Panc1 (cell line): ENCODE measurements around the gene APLP2. TPM values are rescaled to one million over a fixed set of nuclear protein-coding genes. Genes with fewer than 3 reads are reported as not detected.
A peak's percentile ranks its signal among the peaks of the same experiment; 100 is the strongest.

Experiments used
- ATAC-seq: fragments of 200-7000 bp; cut with Tn5 transposase; 2 replicates; pipeline ENCODE4 v1.9.1; 2020; ENCODE audit warnings: mild to moderate bottlenecking, moderate library complexity
- BruUV-seq: library from RNA; stranded (reverse); fragments of 400-500 nt; replicated peaks from 2 replicates; lab custom pipeline; 2021; lab: Mats Ljungman, UMichigan
- CTCF ChIA-PET: fragments of 300-600 bp; sonication (Branson Sonifier 250); formaldehyde crosslinking; loops from one replicate; lab custom pipeline; 2022; ENCODE audit warnings: antibody characterized with exemption; lab: Charles Lee
- POLR2A ChIA-PET: fragments of 300-600 bp; sonication (Branson Sonifier 250); formaldehyde crosslinking; loops from one replicate; lab custom pipeline; 2022; ENCODE audit warnings: antibody characterized with exemption; lab: Charles Lee
- DNase-seq: peaks from one replicate; pipeline ENCODE4 v3.0.0-alpha.2; 2010; ENCODE audit warnings: low read depth, low spot score
- H3K27ac ChIP-seq: 2 replicates; pipeline ENCODE4 v1.5.1; 2011; ENCODE audit warnings: mild to moderate bottlenecking, low read length, inconsistent platforms
- H3K27me3 ChIP-seq: fragments of 200-500 bp; sonication (Bioruptor generic); 2 replicates; pipeline ENCODE4 v1.6.0; 2014; ENCODE audit warnings: low read length, inconsistent platforms; ENCODE audit not compliant: control insufficient read depth, insufficient read depth
- H3K36me3 ChIP-seq: fragments of 200-500 bp; sonication (Bioruptor generic); 2 replicates; pipeline ENCODE4 v1.5.1; 2014; ENCODE audit warnings: inconsistent platforms, mild to moderate bottlenecking, low read length, moderate library complexity; ENCODE audit not compliant: control insufficient read depth, insufficient read depth
- H3K4me1 ChIP-seq: 2 replicates; pipeline ENCODE4 v1.5.1; 2011; ENCODE audit warnings: inconsistent platforms, mild to moderate bottlenecking, low read length, moderate library complexity; ENCODE audit not compliant: control insufficient read depth, insufficient read depth
- H3K4me3 ChIP-seq, 2 experiments: 2 replicates each; pipeline ENCODE4 v1.5.1; 2011 to 2012; ENCODE audit warnings: low read depth in 2 of 2, low read length in 2 of 2, mild to moderate bottlenecking in 2 of 2, inconsistent platforms in 1 of 2, moderate library complexity in 1 of 2
- H3K9me3 ChIP-seq: fragments of 200-500 bp; sonication (Bioruptor generic); 2 replicates; pipeline ENCODE4 v1.5.1; 2014; ENCODE audit warnings: low read depth, mild to moderate bottlenecking, inconsistent platforms, low read length, moderate library complexity; ENCODE audit not compliant: control insufficient read depth, insufficient read depth
- POLR2AphosphoS5 ChIP-seq: IDR thresholded peaks from 2 replicates; pipeline ENCODE4 v1.6.1; 2012; ENCODE audit warnings: mild to moderate bottlenecking, low read depth, low read length, moderate library complexity
- SIN3A ChIP-seq: IDR thresholded peaks from 2 replicates; pipeline ENCODE4 v1.6.1; 2012; ENCODE audit warnings: low read depth, mild to moderate bottlenecking, low read length, moderate library complexity, borderline replicate concordance; ENCODE audit not compliant: insufficient read depth
- TCF7L2 ChIP-seq: IDR thresholded peaks from 2 replicates; pipeline ENCODE4 v1.6.1; 2011; ENCODE audit warnings: mild to moderate bottlenecking, low read depth, low read length, inconsistent platforms
- in situ Hi-C: cut with HindIII; loops from 2 replicates; pipeline ENCODE4 v1.10.0; 2016; ENCODE audit warnings: low sequenced_read_pairs, low pct_unique_long_range_greater_than_20kb
- intact Hi-C: fragments of 100-400 bp; cut with micrococcal nuclease; formaldehyde crosslinking; loops from one replicate; pipeline ENCODE4 v1.10.0; 2022; ENCODE audit not compliant: unreplicated experiment
- total RNA-seq: library from RNA; stranded (reverse); gene quantifications from one replicate; pipeline ENCODE4 v1.2.1, GENCODE V29; 2021; ENCODE audit not compliant: unreplicated experiment
- TF ChIP-seq, protein P1 (sequence below): fragments of 450-650 bp; IDR thresholded peaks from 2 replicates; pipeline ENCODE4 v1.5.1; 2017; ENCODE audit warnings: mild to moderate bottlenecking
- TF ChIP-seq, protein P2 (sequence below), 2 experiments: IDR thresholded peaks; 2 replicates each; pipeline ENCODE4 v1.6.1; 2011 to 2012; ENCODE audit warnings: low read depth in 2 of 2, control low read depth in 1 of 2, low read length in 1 of 2, mild to moderate bottlenecking in 1 of 2, moderate library complexity in 1 of 2; ENCODE audit not compliant: insufficient read depth in 1 of 2

The APLP2 gene
- total RNA-seq, 1 experiment from 2014 or later: 589 TPM

DNA sequence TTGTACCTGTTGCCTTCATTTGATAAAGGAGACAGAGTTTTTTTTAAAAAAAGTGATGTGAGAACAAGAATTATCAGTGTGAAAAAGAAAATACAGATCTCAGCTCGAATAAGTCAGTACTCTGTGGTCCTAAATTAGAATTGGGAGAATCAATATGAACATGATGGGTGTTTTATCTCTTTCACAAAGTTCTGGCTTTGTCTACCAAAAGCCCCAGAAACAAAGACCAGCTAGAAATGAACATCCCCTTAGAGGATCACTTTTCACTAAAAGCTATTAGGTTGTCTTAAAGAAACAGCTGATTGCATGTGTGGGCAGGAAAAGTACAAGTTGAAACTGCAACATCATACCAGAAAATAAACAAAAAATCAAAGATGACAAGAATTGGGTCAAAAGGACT is 81.5 kb downstream of the APLP2 start:
- Histone ChIP-seq H3K9me3 (no peaks in the 10 kb centered on the region), H3K4me1 (peaks cover 6% of the 10 kb centered on the region), H3K4me3 (no peak overlapping the region), H3K36me3 (no peaks in the 10 kb centered on the region), H3K27ac (no peak overlapping the region), H3K27me3 (no peaks in the 10 kb centered on the region)
- BruUV-seq: TSS peak; percentile 37
- ChIA-PET POLR2A (no interaction called here), CTCF (no interaction called here)
- DNase-seq: no peak
- no peak for TF ChIP-seq TCF7L2
- ATAC-seq: no peak
- intact Hi-C loops (no loop called here), in situ Hi-C loops (no loop called here)

DNA sequence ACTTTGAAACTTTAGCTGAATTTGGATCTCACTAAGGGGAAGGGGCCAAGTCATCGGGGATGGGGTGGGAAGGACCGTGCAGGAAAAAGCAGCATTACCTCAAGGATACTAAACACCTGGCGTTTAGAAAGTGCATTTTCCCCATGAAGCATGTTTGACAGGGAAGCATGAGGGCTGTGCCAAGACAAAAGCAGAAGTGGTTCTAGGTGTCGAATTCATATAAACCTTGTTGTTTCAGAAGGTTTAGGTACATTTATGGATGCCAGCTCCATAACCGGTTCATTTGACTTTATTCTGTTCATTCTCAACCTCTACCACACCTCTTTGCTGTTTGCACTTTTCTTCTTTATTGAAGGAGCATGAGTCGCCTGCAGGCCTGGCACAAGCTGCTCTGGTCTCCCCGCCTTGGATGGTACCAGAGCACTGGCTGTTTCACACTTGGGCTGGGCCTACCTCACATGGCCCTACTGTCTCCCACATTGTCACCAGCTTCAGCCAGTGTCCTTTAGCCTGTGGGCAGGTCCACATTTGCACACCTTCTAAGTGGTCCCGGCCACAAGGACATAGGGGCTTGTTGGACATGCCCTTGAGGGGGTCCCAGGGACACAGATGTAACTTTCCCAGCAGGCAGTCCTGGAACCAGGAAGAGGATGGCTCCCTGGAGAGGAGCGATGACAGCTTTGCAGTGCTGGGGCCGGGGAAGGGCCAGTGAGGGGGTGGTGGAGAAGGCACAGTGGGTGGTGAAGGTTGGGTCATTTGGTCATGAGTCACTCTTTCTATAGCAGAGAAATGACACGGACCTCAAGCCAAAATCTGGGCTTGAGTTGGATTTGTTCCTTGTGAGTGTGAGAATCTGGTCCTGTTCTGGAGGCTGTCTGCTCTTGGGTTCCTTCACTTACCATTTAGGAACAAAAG is 86.7 kb downstream of the APLP2 start:
- no peak for ATAC-seq
- in situ Hi-C loops: no loop called here
- intact Hi-C loops: no loop called here
- Histone ChIP-seq H3K4me3 (no peak overlapping the region), H3K4me1 (no peaks in the 10 kb centered on the region), H3K36me3 (no peaks in the 10 kb centered on the region; the same call in 1 of the 2 replicates), H3K27ac (no peak overlapping the region), H3K9me3 (no peaks in the 10 kb centered on the region), H3K27me3 (peaks cover 16% of the 10 kb centered on the region)
- no TSS peak for BruUV-seq
- CTCF ChIA-PET: no interaction called here
- POLR2A ChIA-PET: no interaction called here
- no peak for DNase-seq
- TF ChIP-seq SIN3A (no peak), POLR2AphosphoS5 (no peak), TCF7L2 (no peak)

DNA sequence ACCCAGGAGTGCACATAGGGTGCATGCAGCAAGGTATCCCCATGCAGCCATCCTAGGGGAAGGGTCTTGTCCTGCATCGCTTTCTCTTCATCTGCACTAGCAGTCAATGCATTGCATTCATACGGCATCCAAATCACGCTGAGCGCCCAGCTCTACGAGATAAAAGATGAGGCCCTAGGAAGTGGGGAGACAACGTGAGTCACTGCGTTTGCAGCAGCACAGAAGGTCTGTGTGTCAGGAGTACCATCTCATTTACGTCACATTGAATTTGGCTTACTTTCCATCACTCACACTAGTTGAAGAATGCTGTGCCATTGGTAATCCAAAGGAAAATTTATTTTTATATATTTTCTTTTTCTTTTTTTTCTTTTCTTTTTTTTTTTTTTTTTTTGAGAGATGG is 87.4 kb downstream of the APLP2 start:
- ATAC-seq (no peak), DNase-seq (no peak)
- H3K27me3 ChIP-seq: peaks cover 16% of the 10 kb centered on the region
- H3K36me3 ChIP-seq: no peaks in the 10 kb centered on the region; the same call in 1 of the 2 replicates
- H3K4me1 ChIP-seq: no peaks in the 10 kb centered on the region
- CTCF ChIA-PET: no interaction called here
- in situ Hi-C loops: no loop called here
- BruUV-seq: no TSS peak
- H3K27ac ChIP-seq: no peak overlapping the region
- no peak for TF ChIP-seq POLR2AphosphoS5
- TF ChIP-seq, protein P1, sequence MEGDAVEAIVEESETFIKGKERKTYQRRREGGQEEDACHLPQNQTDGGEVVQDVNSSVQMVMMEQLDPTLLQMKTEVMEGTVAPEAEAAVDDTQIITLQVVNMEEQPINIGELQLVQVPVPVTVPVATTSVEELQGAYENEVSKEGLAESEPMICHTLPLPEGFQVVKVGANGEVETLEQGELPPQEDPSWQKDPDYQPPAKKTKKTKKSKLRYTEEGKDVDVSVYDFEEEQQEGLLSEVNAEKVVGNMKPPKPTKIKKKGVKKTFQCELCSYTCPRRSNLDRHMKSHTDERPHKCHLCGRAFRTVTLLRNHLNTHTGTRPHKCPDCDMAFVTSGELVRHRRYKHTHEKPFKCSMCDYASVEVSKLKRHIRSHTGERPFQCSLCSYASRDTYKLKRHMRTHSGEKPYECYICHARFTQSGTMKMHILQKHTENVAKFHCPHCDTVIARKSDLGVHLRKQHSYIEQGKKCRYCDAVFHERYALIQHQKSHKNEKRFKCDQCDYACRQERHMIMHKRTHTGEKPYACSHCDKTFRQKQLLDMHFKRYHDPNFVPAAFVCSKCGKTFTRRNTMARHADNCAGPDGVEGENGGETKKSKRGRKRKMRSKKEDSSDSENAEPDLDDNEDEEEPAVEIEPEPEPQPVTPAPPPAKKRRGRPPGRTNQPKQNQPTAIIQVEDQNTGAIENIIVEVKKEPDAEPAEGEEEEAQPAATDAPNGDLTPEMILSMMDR: no peak
- TF ChIP-seq SIN3A: no peak
- TF ChIP-seq, protein P2, sequence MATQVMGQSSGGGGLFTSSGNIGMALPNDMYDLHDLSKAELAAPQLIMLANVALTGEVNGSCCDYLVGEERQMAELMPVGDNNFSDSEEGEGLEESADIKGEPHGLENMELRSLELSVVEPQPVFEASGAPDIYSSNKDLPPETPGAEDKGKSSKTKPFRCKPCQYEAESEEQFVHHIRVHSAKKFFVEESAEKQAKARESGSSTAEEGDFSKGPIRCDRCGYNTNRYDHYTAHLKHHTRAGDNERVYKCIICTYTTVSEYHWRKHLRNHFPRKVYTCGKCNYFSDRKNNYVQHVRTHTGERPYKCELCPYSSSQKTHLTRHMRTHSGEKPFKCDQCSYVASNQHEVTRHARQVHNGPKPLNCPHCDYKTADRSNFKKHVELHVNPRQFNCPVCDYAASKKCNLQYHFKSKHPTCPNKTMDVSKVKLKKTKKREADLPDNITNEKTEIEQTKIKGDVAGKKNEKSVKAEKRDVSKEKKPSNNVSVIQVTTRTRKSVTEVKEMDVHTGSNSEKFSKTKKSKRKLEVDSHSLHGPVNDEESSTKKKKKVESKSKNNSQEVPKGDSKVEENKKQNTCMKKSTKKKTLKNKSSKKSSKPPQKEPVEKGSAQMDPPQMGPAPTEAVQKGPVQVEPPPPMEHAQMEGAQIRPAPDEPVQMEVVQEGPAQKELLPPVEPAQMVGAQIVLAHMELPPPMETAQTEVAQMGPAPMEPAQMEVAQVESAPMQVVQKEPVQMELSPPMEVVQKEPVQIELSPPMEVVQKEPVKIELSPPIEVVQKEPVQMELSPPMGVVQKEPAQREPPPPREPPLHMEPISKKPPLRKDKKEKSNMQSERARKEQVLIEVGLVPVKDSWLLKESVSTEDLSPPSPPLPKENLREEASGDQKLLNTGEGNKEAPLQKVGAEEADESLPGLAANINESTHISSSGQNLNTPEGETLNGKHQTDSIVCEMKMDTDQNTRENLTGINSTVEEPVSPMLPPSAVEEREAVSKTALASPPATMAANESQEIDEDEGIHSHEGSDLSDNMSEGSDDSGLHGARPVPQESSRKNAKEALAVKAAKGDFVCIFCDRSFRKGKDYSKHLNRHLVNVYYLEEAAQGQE (IDR thresholded peaks at IDR 0.05; ENCODE audit: insufficient read depth in 1 of 2, low read depth in 2 of 2, low read length in 1 of 2): no peak
- TF ChIP-seq TCF7L2: no peak
- no peaks in the 10 kb centered on the region for H3K9me3 ChIP-seq
- intact Hi-C loops: no loop called here
- H3K4me3 ChIP-seq: no peak overlapping the region
- POLR2A ChIA-PET: no interaction called here
